COLO668 (cell line): ENCODE measurements around the gene SLC22A1.
A peak's percentile ranks its signal among the peaks of the same experiment; 100 is the strongest.
"Not testable (repeated sequence)": the region's sequence is repeated elsewhere in the genome, so short reads cannot be mapped to it uniquely, and the experiment has no call there.

ENCODE experiments used
- DNase-seq: peaks from one replicate; lab custom pipeline; 2025; ENCODE audit not compliant: unreplicated experiment; lab: John Stamatoyannopoulos, UW

Gene SLC22A1

DNA sequence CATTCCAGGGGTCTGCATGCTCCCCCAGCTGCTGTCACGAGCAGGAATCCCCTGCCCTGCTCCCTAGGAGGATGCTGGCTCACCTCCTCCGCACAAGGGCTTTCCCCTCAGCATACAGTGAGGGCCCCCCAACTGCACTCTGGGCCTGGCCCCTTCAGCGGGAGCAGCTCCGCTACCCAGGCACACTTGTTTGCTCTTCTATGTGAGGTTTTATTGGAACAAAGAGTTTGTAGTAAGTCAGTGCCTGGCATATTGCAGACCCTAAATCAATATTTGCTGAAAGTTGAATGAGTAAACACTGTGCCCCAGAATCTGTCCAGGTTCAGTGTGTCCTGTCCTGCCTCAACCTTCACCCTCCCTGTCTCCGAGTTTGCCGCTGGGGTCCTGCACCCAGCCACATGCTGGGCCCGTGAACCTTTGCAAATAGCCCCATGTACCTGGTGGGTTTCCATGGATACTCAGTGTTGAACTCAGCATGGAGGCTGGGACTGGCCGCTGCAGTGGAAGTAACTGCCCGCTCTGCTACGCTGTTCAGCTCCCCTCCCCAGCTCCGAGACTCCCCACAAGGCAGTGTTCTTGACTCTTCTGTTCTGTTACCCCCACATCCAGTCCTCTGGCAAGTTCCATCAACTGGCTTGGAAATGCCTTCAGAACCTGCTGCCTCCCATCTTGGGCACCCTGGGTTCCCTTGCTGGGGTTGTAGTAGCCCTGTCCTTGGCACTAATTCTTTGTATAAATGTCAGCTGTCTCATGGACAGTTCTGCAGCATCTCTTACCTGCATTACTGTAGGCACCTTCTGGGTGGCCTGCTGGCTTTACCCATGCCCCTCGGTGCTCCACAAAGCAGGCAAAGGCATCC is 15.7 kb downstream of the SLC22A1 start:
- DNase-seq, result no peak

DNA sequence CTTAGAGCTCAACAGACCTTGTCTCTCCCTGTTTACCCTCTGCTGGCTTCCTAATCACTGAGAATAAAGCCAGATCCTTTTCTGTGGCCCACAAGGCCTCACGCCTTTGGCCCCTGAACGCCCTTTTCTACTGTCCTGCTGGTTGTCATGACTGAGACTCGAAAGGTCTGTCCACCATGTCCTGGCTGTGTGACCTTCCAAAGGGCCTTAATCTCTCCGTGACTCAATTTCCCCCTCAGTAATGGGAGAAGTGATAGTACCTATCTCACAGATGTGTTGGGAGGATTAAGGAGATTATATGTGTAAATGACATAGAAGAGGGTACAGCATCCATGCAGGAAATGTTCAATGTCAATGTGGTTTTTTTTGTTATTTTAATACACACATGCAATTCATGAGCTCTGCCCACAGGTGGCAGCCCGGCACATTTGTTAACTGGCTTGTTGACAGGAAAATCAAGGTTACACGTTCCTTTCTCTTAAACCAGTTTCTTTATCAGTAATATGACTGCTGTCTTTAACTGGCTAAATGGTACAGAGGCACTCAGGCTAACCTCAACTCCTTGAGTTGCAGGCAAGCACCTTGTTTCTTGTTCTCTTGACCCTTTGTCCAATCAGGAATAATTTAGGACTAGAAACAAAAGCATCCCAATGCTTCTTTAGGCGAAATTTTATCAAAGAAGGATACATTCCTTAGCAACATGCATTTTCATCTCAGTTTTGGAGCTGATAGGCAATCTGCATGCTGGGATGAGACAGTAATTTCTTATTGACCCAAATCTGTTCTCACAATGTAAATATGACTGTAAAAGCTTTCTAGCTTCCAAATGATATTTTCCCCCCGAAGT is 16.6 kb downstream of the SLC22A1 start:
- peak; percentile 32 for DNase-seq

DNA sequence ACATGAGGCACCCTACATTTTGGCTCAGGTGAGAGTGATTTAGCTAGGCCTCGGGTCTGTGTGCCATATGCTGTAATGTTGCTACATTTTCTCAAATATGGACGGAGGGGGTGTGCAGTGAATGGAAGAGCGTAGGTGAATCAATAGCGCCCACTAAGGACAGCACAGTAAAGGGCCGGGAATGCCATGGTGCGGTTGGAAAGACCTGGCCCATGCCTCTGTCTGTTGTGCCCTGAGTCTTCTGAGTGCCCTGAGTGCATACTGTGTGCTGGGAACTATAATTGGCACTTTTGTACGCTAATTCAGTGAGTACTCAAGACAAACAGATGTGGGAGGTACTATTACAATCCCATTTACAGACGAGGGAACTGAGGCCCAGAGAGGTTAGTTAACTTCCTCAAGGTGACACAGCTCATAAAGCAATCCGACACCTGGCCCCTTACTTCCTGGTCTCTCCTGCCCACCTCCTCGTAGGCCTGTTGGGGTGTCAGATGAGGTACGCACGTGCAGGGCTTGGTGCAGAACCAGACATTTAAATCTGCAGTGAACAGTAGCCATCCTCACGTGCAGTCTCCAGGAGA is 17.3 kb downstream of the SLC22A1 start:
- no peak for DNase-seq

DNA sequence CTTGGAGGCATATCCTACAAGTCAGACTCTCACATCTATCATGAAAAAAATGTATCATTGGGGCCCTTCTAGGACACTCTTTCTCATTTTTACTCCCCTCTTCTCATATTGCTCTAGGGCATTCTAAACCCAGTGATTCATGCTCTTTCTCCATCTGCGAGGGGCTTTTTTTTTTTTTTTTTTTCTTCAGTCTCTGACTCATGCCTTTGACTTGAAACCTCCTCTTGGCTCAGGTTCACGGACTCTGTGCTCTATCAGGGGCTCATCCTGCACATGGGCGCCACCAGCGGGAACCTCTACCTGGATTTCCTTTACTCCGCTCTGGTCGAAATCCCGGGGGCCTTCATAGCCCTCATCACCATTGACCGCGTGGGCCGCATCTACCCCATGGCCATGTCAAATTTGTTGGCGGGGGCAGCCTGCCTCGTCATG is 17.8 kb downstream of the SLC22A1 start:
- DNase-seq, result no peak

DNA sequence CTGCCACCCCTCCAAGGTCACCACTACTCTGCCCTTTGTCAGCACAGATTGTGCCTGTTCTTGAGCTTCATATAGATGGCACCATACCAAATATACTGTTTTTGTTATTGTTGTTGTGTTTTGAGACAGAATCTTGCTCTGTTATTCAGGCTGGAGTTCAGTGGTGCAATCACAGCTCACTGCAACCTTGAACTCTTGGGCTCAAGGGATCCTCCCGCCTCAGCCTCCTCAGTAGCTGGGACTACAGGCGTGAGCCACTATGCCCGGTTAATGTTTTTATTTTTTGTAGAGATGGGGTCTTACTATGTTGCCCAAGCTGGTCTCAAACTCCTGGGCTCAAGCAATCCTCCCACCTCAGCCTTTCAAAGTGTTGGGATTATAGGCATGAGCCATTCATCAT is 18.9 kb downstream of the SLC22A1 start:
- not testable (repeated sequence) for DNase-seq

DNA sequence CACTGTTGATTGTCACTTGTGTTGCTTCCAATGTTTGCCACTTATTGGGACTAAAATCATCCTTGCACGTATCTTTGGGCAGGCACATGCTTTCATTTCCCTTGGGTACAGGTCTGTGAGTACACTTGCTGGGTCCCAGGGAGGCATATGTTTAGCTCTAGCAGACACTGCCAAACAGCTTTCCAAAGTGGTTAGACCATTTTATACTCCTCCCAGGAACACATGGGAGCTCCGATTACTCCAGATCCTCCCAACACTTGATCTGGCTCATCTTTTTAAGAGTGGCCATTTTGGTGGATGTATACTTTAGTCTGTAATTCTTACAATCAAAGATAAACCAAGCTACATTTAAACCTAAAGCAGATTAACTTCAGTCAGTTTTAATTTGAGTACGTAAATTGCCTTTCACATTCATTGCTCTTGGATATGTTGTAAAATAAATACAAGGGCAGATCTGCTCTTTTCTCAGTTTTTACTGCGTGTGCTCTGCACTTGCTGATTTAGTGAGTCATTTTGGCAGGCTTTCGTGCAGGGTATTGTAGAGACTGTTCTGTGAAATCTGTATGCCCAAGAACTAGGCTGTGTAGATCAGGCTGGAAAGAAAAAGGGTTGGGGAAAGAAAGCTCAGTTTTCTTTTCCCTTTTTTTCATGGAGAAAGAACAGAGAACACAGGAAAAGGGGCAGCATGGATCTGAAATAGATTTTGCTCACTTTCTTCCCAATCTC is 19.5 kb downstream of the SLC22A1 start:
- DNase-seq, result no peak

DNA sequence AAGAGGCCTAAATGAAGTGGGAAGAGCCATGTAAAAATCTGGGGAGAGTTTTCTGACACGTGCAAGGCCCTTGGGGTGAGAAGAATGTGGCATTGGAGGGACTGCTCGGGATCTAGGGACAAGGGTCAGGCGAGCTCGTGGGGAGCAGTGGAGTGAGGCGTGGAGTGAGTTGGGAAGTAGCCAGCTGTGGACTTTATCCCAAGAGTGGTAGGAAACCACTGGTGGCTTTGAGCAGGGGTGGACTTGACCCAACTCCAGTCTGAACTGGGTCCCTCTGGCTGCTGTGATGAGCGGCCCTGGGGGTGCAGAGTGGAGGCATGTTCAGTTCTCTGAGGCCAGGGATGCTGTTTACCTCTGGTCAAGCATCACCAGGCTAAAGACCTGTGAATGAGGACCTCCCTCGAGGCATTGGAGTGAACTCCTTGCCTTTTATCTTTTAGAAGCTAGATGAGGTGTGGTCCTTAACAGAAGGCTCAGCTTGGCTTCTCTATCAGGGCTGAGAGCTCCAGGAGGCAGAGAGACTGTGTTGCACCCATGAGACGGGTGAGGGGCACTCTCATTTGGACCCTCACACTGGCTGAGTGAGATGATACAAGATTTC is 20.6 kb downstream of the SLC22A1 start:
- no peak for DNase-seq

DNA sequence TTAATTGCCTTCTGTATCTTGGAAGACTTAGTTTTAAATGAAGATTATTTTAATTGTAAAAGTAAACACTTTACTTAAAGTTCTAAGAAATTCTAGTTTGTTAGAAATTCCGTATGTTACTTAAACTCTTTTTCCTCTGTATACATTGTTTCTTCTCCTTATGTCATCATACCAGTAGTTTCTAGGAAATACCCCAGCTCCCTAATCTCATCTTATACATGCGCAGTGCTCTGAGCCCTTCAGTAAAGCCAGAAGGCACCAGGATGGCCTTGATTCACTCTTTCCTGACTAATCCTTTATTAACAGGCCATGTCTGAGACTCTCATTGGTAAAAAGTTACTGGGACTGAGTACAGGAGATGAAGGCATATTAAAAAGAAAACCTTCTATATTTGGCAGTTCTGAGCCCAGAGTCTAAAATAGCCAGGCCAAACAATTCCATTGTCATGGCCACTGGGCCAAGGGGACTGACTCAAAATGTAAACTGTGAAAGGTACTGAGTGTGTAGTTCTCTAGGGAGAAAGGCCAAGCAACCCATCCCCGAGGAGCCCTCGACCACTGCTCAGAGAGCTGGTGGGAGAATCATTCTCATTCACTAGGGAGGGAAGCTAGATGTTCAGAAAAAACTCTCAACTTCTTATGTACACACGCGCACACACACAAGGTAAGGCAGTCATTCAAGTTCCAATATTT is 25.0 kb downstream of the SLC22A1 start:
- no peak for DNase-seq

DNA sequence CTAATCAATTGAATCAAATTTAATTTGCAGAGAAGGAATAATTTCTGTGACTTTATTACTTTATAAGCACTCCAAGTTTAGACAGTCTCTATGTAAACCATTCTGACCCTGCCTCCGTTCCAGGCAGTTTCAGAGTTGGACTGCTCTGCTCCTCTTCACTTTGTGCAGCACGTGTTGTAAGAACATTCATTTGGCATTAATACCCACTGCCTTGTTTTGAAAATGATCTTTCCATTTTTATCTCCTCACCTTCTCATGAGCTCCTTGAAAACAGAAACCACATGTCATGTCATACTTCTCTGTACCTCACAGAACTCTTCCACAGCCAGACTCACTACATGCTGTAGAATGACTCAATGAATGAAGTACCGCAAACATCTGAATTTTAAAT is 25.5 kb downstream of the SLC22A1 start:
- DNase-seq, result no peak

DNA sequence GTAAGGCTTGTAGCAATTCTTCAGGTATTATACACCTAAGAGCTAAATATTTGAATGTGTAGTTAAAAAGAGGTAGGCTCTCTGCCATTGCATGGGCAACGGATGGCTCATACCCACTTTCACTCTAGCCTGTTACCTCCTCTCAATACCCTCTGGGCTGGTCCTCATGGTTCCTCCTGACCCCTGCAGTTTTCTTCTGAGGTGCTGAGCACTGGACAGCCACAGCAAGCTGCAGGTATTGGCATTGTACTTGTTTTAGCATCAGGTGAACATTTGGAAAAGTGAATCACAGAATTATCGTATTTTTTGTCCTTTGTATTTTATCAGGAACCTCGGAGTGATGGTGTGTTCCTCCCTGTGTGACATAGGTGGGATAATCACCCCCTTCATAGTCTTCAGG is 32.9 kb downstream of the SLC22A1 start:
- DNase-seq, result no peak

DNA sequence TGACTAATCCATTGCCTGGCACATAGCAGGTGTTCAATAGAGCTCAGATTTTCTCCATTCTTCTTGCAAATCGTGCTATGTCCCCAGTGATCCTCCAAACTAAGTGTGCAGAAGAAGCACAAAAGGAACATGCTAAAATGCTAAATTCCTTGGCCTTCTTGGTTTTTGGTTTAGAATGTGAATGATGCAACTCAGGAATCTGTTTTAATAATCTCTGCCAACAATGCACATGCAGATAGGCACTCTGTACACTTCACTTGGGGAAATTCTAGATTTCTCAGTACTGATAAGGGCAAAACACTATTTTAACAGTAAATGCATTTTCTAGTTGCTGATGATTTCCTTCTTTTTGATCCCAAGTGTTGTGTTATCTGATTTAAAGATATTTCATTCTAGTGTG is 35.2 kb downstream of the SLC22A1 start:
- no peak for DNase-seq

DNA sequence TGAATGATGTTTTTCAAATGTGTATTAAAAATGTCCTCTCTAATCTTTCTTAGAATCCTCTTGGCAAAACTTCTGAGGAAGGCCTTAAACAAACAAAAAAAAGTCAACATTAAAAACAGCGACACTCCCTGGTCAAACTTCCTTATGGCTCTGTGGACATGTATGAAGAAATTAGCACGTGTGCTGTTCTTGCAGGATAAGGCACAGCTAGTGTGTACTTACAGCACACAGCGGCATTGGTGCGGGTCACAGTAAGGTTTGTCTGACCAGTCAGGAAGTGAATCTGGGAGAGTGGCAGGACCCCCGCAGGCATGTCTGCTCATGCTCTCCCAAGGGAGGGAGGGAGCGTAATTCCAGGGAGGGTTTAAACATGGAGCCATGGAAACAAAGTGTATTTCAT is 38.8 kb downstream of the SLC22A1 start:
- no peak for DNase-seq

DNA sequence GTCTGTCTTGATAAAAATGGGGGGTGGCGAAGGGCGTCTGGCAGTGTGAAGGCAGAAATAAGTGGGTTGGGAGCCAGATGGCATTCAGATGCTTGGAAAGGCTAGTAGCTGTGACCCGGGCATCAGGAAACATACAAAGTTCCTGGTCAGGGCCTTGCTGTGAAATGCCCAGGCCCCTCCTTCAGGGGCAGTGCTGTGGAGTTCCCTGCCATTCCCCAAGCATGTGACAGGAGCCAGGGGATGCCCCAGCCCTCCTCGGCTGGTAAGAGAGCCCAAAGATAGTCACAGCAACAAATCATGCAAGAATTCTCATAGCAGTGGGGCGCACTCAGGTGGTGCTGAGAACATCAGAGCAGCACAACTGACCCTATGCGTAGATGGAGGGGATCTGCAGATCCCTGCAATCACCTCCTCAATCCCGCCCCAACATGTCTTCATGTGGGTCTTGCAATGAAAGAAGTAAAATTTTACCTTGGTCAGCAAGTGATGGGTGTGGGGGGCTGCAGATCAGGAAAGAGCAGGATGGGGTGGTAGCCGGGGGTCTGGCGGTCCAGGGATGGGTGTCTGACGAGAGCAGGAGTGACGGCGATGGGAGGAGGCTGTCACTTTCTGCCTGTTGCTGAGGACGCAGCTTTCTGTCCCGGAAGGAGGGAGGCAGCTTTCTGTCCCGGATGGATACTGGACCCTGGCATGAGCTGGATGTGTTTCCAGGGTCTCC is 39.5 kb downstream of the SLC22A1 start:
- no peak for DNase-seq

DNA sequence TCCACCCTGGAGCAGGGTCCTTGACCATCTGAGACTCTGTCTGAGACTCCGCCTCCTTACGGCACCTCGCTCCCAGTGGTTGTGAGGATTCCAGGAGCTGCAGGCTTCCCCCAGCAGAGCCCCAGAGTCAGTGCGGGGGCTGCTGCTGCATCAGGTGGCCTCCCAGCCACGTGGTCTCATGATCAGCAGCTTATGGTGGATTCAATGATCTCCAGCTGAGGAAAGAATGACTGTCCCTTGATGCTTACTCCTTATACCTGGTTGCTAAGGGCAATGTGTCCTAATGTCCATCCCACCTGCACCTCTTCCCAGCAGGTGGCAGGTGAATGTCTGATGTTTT is 40.0 kb downstream of the SLC22A1 start:
- no peak for DNase-seq

DNA sequence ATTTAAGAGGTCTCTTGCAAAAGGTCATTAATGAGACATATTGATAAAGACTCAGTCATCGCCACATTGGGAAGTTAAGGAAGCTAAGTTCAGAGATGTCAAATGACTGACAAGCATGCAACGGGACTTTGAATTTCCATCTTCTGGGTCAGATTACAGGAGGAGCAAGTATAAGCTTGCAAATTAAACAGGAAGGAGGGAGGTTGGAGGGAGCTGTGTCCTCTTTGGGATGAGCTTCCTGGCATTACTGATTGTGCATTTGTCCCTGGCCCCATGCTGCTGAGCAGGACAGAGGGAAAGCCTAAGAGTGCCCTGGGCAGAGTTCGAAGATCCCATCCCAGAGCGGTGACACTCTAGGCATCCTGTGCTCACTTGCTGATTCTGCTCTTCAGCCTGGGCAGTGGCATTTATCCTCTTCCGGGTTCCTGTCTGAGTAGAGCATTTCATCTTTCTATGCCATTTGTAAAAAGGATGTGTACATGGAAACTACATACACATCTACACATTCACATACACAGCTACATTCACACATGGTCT is 40.5 kb downstream of the SLC22A1 start:
- no peak for DNase-seq

DNA sequence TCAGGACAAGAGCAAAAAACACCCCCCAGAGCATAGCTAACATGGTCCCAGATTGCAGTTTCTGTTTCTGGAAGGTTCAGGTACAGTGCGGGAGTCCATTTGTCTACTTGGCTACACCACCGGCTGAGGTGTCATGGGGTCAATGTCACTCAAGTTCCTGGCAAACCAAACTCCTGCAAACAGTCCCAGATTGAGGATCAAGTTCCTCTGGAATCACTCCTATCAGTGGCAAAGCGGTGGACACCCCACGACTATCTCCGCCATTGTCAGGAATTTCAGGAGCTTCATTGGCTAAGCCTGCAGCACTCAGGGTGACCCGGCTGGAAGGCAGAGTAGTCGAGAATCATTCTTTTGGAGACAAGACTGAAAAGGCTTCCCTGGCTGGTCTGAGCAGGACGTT is 41.8 kb downstream of the SLC22A1 start:
- no peak for DNase-seq

DNA sequence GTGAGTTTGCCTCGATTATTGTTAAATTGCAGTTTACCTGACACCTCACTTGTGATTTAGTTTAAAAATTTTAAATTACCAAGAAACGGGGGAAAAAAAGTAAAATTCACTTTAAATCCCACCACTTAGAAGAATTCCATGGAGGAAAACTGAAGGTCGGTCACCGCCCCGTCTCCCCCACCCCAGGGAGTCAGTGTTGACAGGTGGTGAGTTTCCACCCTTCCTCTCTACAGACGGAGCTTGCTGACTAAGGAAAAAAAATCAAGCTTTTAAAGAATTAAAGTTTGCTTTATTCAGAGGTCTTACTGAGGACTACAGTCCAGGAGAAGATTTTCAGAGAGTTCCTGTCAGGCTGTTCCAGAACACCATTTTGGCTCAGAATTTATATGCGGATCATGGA is 42.3 kb downstream of the SLC22A1 start:
- no peak for DNase-seq

DNA sequence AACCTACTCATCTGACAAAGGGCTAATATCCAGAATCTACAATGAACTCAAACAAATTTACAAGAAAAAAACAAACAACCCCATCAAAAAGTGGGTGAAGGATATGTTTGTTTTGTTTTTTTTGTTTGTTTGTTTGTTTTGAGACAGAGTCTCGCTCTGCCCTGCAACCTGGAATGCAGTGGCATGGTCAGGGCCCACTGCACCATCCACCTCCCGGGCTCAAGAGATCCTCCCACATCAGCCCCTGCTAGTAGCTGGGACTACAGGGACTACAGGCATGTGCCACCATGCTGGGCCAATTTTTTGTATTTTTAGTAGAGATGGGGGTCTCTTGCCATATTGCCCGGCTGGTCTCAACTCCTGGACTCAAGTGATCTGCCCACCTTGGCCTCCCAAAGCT is 44.3 kb downstream of the SLC22A1 start:
- DNase-seq, result not testable (repeated sequence)

DNA sequence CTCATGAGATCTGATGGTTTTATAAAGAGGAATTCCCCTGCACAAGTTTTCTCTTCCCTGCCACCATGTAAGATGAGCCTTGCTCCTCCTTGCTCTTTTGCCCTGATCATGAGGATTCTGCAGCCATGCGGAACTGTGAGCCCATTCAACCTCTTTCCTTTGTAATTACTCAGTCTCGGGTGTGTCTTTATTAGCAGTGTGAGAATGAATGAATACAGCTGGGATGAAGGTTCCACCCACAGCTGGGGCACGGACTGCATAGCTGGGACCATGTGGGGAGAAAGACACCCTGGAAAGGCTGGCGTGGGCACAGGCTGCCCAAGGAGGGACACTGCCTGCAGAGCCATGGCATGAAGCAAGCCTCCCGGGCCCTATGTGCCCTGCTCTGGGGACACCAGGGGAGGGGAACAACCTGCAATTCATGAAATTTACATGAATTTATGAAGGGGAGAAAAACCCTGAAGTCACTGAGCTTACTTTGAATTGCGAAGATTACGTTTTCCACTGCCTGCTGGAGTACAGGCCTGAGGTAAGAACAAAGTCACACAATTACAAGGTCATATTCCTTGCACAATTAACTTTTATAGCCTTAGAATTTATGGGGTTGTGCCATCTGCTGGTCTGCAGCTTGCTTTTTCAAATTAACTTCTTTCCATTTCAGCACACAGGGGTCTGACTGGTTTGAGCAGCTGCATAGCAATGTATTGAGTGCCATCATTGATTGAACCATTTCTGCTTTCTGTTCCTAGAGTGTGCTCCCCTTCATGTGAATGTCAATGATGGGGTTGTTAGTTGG is 46.2 kb downstream of the SLC22A1 start:
- DNase-seq, result peak; percentile 45
